ENCODE data around the gene CAMSAP1.

DNA sequence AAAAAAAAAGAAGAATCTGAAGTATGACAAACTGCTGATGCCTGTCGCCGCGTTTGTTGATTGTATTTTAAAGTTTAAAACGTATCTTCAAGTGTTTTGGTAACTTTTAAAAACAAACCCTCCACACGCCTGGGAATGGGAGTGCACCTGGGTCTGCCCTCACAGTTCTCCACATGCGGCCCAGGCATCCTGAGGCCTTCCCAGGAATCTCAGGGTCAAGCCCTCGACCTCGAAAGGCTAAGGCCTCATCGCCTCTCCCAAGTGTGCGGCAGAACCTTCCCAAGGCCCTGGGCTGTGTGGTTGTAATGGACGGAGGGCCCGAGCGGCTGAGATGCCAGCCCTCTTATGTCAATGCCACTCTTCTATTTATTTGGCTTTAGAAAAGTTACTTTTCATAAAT, 94.4 kb downstream of the CAMSAP1 start:
- TF ChIP-seq EZH2 (IDR thresholded peaks at IDR 0.05; ENCODE audit: borderline replicate concordance, control insufficient read depth, low read depth, low read length) (no peak), MTA2 (IDR thresholded peaks at IDR 0.05; ENCODE audit: low read depth) (no peak), CREM (IDR thresholded peaks at IDR 0.05; ENCODE audit: low read depth) (no peak), SMC3 (IDR thresholded peaks at IDR 0.05; ENCODE audit: borderline replicate concordance, low read length) (no peak), KLF5 (IDR thresholded peaks at IDR 0.05; ENCODE audit: partially characterized antibody) (no peak), SIN3A (IDR thresholded peaks at IDR 0.05; ENCODE audit: low read depth, low read length) (no peak), RFX5 (IDR thresholded peaks at IDR 0.05; ENCODE audit: low read depth, low read length) (no peak)
- TF ChIP-seq, protein P1, sequence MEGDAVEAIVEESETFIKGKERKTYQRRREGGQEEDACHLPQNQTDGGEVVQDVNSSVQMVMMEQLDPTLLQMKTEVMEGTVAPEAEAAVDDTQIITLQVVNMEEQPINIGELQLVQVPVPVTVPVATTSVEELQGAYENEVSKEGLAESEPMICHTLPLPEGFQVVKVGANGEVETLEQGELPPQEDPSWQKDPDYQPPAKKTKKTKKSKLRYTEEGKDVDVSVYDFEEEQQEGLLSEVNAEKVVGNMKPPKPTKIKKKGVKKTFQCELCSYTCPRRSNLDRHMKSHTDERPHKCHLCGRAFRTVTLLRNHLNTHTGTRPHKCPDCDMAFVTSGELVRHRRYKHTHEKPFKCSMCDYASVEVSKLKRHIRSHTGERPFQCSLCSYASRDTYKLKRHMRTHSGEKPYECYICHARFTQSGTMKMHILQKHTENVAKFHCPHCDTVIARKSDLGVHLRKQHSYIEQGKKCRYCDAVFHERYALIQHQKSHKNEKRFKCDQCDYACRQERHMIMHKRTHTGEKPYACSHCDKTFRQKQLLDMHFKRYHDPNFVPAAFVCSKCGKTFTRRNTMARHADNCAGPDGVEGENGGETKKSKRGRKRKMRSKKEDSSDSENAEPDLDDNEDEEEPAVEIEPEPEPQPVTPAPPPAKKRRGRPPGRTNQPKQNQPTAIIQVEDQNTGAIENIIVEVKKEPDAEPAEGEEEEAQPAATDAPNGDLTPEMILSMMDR (IDR thresholded peaks at IDR 0.05 in 2 of 3, conservative IDR thresholded peaks at IDR 0.05 in 1 of 3; ENCODE audit: control insufficient read depth in 2 of 3, extremely low read depth in 1 of 3, insufficient read depth in 1 of 3, low read depth in 3 of 3, low read length in 3 of 3): no peak
- TF ChIP-seq, protein P2, sequence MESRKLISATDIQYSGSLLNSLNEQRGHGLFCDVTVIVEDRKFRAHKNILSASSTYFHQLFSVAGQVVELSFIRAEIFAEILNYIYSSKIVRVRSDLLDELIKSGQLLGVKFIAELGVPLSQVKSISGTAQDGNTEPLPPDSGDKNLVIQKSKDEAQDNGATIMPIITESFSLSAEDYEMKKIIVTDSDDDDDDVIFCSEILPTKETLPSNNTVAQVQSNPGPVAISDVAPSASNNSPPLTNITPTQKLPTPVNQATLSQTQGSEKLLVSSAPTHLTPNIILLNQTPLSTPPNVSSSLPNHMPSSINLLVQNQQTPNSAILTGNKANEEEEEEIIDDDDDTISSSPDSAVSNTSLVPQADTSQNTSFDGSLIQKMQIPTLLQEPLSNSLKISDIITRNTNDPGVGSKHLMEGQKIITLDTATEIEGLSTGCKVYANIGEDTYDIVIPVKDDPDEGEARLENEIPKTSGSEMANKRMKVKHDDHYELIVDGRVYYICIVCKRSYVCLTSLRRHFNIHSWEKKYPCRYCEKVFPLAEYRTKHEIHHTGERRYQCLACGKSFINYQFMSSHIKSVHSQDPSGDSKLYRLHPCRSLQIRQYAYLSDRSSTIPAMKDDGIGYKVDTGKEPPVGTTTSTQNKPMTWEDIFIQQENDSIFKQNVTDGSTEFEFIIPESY (IDR thresholded peaks at IDR 0.05): no peak
- TF ChIP-seq, protein P3, sequence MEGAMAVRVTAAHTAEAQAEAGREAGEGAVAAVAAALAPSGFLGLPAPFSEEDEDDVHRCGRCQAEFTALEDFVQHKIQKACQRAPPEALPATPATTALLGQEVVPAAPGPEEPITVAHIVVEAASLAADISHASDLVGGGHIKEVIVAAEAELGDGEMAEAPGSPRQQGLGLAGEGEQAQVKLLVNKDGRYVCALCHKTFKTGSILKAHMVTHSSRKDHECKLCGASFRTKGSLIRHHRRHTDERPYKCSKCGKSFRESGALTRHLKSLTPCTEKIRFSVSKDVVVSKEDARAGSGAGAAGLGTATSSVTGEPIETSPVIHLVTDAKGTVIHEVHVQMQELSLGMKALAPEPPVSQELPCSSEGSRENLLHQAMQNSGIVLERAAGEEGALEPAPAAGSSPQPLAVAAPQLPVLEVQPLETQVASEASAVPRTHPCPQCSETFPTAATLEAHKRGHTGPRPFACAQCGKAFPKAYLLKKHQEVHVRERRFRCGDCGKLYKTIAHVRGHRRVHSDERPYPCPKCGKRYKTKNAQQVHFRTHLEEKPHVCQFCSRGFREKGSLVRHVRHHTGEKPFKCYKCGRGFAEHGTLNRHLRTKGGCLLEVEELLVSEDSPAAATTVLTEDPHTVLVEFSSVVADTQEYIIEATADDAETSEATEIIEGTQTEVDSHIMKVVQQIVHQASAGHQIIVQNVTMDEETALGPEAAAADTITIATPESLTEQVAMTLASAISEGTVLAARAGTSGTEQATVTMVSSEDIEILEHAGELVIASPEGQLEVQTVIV (IDR thresholded peaks at IDR 0.05; ENCODE audit: borderline replicate concordance, partially characterized antibody): no peak
- TF ChIP-seq, protein P4, sequence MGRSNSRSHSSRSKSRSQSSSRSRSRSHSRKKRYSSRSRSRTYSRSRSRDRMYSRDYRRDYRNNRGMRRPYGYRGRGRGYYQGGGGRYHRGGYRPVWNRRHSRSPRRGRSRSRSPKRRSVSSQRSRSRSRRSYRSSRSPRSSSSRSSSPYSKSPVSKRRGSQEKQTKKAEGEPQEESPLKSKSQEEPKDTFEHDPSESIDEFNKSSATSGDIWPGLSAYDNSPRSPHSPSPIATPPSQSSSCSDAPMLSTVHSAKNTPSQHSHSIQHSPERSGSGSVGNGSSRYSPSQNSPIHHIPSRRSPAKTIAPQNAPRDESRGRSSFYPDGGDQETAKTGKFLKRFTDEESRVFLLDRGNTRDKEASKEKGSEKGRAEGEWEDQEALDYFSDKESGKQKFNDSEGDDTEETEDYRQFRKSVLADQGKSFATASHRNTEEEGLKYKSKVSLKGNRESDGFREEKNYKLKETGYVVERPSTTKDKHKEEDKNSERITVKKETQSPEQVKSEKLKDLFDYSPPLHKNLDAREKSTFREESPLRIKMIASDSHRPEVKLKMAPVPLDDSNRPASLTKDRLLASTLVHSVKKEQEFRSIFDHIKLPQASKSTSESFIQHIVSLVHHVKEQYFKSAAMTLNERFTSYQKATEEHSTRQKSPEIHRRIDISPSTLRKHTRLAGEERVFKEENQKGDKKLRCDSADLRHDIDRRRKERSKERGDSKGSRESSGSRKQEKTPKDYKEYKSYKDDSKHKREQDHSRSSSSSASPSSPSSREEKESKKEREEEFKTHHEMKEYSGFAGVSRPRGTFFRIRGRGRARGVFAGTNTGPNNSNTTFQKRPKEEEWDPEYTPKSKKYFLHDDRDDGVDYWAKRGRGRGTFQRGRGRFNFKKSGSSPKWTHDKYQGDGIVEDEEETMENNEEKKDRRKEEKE (IDR thresholded peaks at IDR 0.05): no peak
